ENCODE measurements around the gene SUN1.

SUN1 gene

GRCh38 chr7:784971-785370, 47.3 kb upstream of the SUN1 start:
- H3K27ac ChIP-seq (ENCODE audit: low read length) = no peak overlapping the region
- H3K4me2 ChIP-seq (ENCODE audit: low read depth, low read length) = no peak overlapping the region
- H3K9ac ChIP-seq (ENCODE audit: low read length) = no peak overlapping the region
- no peaks in the 10 kb centered on the region for H4K20me1 ChIP-seq (ENCODE audit: insufficient read depth, low read length)
- H3K27me3 ChIP-seq (replicated peaks; ENCODE audit: insufficient read depth, low read length) = no peaks in the 10 kb centered on the region
- H3K4me1 ChIP-seq (ENCODE audit: low read length) = no peaks in the 10 kb centered on the region
- no peaks in the 10 kb centered on the region for H3K9me3 ChIP-seq (replicated peaks; ENCODE audit: insufficient read depth, low read length)
- no peak overlapping the region for H2AFZ ChIP-seq (ENCODE audit: low read length)
- no peak for DNase-seq
- H3K79me2 ChIP-seq (ENCODE audit: low read length) = no peaks in the 10 kb centered on the region
- H3K4me3 ChIP-seq (ENCODE audit: low read length) = no peak overlapping the region
- H3F3A ChIP-seq (ENCODE audit: insufficient read depth, low read length) = no peaks in the 10 kb centered on the region
- TF ChIP-seq EZH2phosphoT487 (IDR thresholded peaks at IDR 0.05; ENCODE audit: low read length) (no peak), EZH2 (optimal IDR thresholded peaks at IDR 0.05; ENCODE audit: low read depth, low read length) (no peak), CTCF (IDR thresholded peaks at IDR 0.05; ENCODE audit: low read length) (no peak)
- no peaks in the 10 kb centered on the region for H3K9me2 ChIP-seq (replicated peaks; ENCODE audit: insufficient read depth, low read length)
- H3K36me3 ChIP-seq (replicated peaks; ENCODE audit: insufficient read depth, low read length) = peaks cover 4% of the 10 kb centered on the region; the same call in 1 of the 2 replicates

GRCh38 chr7:785416-785815, 46.9 kb upstream of the SUN1 start:
- no peaks in the 10 kb centered on the region for H3K27me3 ChIP-seq (replicated peaks; ENCODE audit: insufficient read depth, low read length)
- H3K27ac ChIP-seq (ENCODE audit: low read length) = no peak overlapping the region
- no peaks in the 10 kb centered on the region for H3K9me3 ChIP-seq (replicated peaks; ENCODE audit: insufficient read depth, low read length)
- no peaks in the 10 kb centered on the region for H3F3A ChIP-seq (ENCODE audit: insufficient read depth, low read length)
- H3K4me1 ChIP-seq (ENCODE audit: low read length) = no peaks in the 10 kb centered on the region
- no peaks in the 10 kb centered on the region for H4K20me1 ChIP-seq (ENCODE audit: insufficient read depth, low read length)
- H3K79me2 ChIP-seq (ENCODE audit: low read length) = no peaks in the 10 kb centered on the region
- no peak overlapping the region for H3K4me2 ChIP-seq (ENCODE audit: low read depth, low read length)
- H3K9ac ChIP-seq (ENCODE audit: low read length) = no peak overlapping the region
- TF ChIP-seq CTCF (IDR thresholded peaks at IDR 0.05; ENCODE audit: low read length) (no peak), EZH2phosphoT487 (IDR thresholded peaks at IDR 0.05; ENCODE audit: low read length) (no peak), EZH2 (optimal IDR thresholded peaks at IDR 0.05; ENCODE audit: low read depth, low read length) (no peak)
- H2AFZ ChIP-seq (ENCODE audit: low read length) = no peak overlapping the region
- peaks cover 4% of the 10 kb centered on the region; the same call in 1 of the 2 replicates for H3K36me3 ChIP-seq (replicated peaks; ENCODE audit: insufficient read depth, low read length)
- DNase-seq = no peak
- no peaks in the 10 kb centered on the region for H3K9me2 ChIP-seq (replicated peaks; ENCODE audit: insufficient read depth, low read length)
- H3K4me3 ChIP-seq (ENCODE audit: low read length) = no peak overlapping the region

GRCh38 chr7:786472-787255, 45.6 kb upstream of the SUN1 start:
- Histone ChIP-seq H3K9ac (ENCODE audit: low read length) (no peak overlapping the region), H3K36me3 (replicated peaks; ENCODE audit: insufficient read depth, low read length) (0 out of 2 replicates have a peak, but pooled peaks cover 4% of the 10 kb centered on the region), H3K9me2 (replicated peaks; ENCODE audit: insufficient read depth, low read length) (no peaks in the 10 kb centered on the region), H3K79me2 (ENCODE audit: low read length) (no peaks in the 10 kb centered on the region), H3K4me1 (ENCODE audit: low read length) (no peaks in the 10 kb centered on the region), H3K27me3 (replicated peaks; ENCODE audit: insufficient read depth, low read length) (no peaks in the 10 kb centered on the region), H3K4me2 (ENCODE audit: low read depth, low read length) (no peak overlapping the region), H3K4me3 (ENCODE audit: low read length) (no peak overlapping the region), H3K9me3 (replicated peaks; ENCODE audit: insufficient read depth, low read length) (no peaks in the 10 kb centered on the region), H2AFZ (ENCODE audit: low read length) (no peak overlapping the region), H4K20me1 (ENCODE audit: insufficient read depth, low read length) (no peaks in the 10 kb centered on the region), H3K27ac (ENCODE audit: low read length) (no peak overlapping the region), H3F3A (ENCODE audit: insufficient read depth, low read length) (no peaks in the 10 kb centered on the region)
- peak; percentile 7 for DNase-seq
- TF ChIP-seq EZH2 (optimal IDR thresholded peaks at IDR 0.05; ENCODE audit: low read depth, low read length) (no peak), EZH2phosphoT487 (IDR thresholded peaks at IDR 0.05; ENCODE audit: low read length) (no peak), CTCF (IDR thresholded peaks at IDR 0.05; ENCODE audit: low read length) (peak; percentile 52)
